ENCODE data around the gene GALNT17. TPM values are rescaled to one million over a fixed set of nuclear protein-coding genes. Genes with fewer than 3 reads are reported as not detected.

GALNT17 gene
- total RNA-seq, 4 donors from 2014 or later, result 4.4 to 33.8 (median 11.3) TPM

- H3K4me1 ChIP-seq, result no peaks in the 10 kb centered on the region
Observed at GRCh38 chr7:71682841-71683781, 551.2 kb downstream of the GALNT17 start.

GRCh38 chr7:71687286-71687685, 555.3 kb downstream of the GALNT17 start:
- no peak overlapping the region for H3K27ac ChIP-seq
- no peaks in the 10 kb centered on the region for H3K4me1 ChIP-seq
- H3K9me3 ChIP-seq, result no peaks in the 10 kb centered on the region
- no peak for TF ChIP-seq POLR2A (IDR thresholded peaks at IDR 0.05)
- no peak for TF ChIP-seq CTCF (IDR thresholded peaks at IDR 0.05)
- no peak for DNase-seq
- no peaks in the 10 kb centered on the region for H3K27me3 ChIP-seq
- no peak overlapping the region for H3K4me3 ChIP-seq
- no peaks in the 10 kb centered on the region for H3K36me3 ChIP-seq
- intact Hi-C loops (cut with DNase I; ENCODE audit: low total_unique reads), result no loop called here

More at GRCh38 chr7:71682841-71683781, 551.2 kb downstream of the GALNT17 start:
- Histone ChIP-seq H3K4me3 (no peak overlapping the region), H3K27ac (no peak overlapping the region), H3K36me3 (no peaks in the 10 kb centered on the region), H3K27me3 (no peaks in the 10 kb centered on the region), H3K9me3 (no peaks in the 10 kb centered on the region)
- intact Hi-C loops (cut with DNase I; ENCODE audit: low total_unique reads), result no loop called here
- TF ChIP-seq CTCF (IDR thresholded peaks at IDR 0.05) (no peak), POLR2A (IDR thresholded peaks at IDR 0.05) (no peak)
- no peak for DNase-seq

GRCh38 chr7:71687831-71688599, 556.1 kb downstream of the GALNT17 start:
- intact Hi-C loops (cut with DNase I; ENCODE audit: low total_unique reads), result no loop called here
- TF ChIP-seq CTCF (IDR thresholded peaks at IDR 0.05), result no peak
- no peak for TF ChIP-seq POLR2A (IDR thresholded peaks at IDR 0.05)
- Histone ChIP-seq H3K27ac (no peak overlapping the region), H3K36me3 (no peaks in the 10 kb centered on the region), H3K4me1 (no peaks in the 10 kb centered on the region), H3K27me3 (no peaks in the 10 kb centered on the region), H3K9me3 (no peaks in the 10 kb centered on the region), H3K4me3 (no peak overlapping the region)
- DNase-seq, result no peak

- TF ChIP-seq CTCF (IDR thresholded peaks at IDR 0.05) (no peak), POLR2A (IDR thresholded peaks at IDR 0.05) (no peak)
- Histone ChIP-seq H3K27ac (no peak overlapping the region), H3K4me3 (no peak overlapping the region), H3K9me3 (no peaks in the 10 kb centered on the region), H3K27me3 (no peaks in the 10 kb centered on the region), H3K36me3 (no peaks in the 10 kb centered on the region), H3K4me1 (no peaks in the 10 kb centered on the region)
- no peak for DNase-seq
- intact Hi-C loops (cut with DNase I; ENCODE audit: low total_unique reads), result no loop called here
Observed at GRCh38 chr7:71691538-71691937, 559.6 kb downstream of the GALNT17 start.

GRCh38 chr7:71694665-71695064, 562.7 kb downstream of the GALNT17 start:
- intact Hi-C loops (cut with DNase I; ENCODE audit: low total_unique reads), result no loop called here
- Histone ChIP-seq H3K4me3 (no peak overlapping the region), H3K27me3 (no peaks in the 10 kb centered on the region), H3K27ac (no peak overlapping the region), H3K36me3 (no peaks in the 10 kb centered on the region), H3K9me3 (no peaks in the 10 kb centered on the region), H3K4me1 (no peaks in the 10 kb centered on the region)
- DNase-seq, result no peak
- TF ChIP-seq POLR2A (IDR thresholded peaks at IDR 0.05) (no peak), CTCF (IDR thresholded peaks at IDR 0.05) (no peak)

Measured in uterus (tissue), 4 donors.